B cell (primary cell): Measurements from ENCODE around the gene PPP1R13B. TPM values are rescaled to one million over a fixed set of nuclear protein-coding genes. Genes with fewer than 3 reads are reported as not detected.

ENCODE experiments used
- ATAC-seq: fragments of 200-7000 bp; cut with Tn5 transposase; one replicate; pipeline ENCODE4 v1.10.0; 2021; ENCODE audit warnings: low read depth, mild to moderate bottlenecking, moderate number of reproducible peaks, moderate library complexity
- CTCF ChIA-PET: fragments of 350-600 bp; sonication (Branson Sonifier 250); formaldehyde crosslinking; loops from one replicate; lab custom pipeline; 2021; ENCODE audit warnings: antibody characterized with exemption, inconsistent platforms; lab: Charles Lee
- POLR2A ChIA-PET: fragments of 350-600 bp; sonication (Branson Sonifier 250); formaldehyde crosslinking; loops from one replicate; lab custom pipeline; 2021; ENCODE audit warnings: antibody characterized with exemption; lab: Charles Lee
- DNase-seq: peaks from one replicate; pipeline ENCODE4 v3.0.0; 2013
- H2AFZ ChIP-seq: 2 replicates; pipeline ENCODE4 v1.6.1; 2012; ENCODE audit warnings: mild to moderate bottlenecking, low read depth, low read length; ENCODE audit not compliant: insufficient read depth, poor library complexity, severe bottlenecking
- H3K27ac ChIP-seq, 2 donors: 1 replicate in 1 of 2; 2 replicates in 1 of 2; pipeline ENCODE4 v1.5.1; 2012 to 2013; ENCODE audit warnings: low read length in 2 of 2, mild to moderate bottlenecking in 2 of 2, moderate library complexity in 1 of 2
- H3K27me3 ChIP-seq, 4 experiments: fragments of 200-600 bp in 1 of 4; sonication (generic) in 1 of 4; replicated peaks in 1 of 4; 1 replicate in 2 of 4; 2 replicates in 2 of 4; pipeline versions ENCODE4 v1.6.1 to v1.7.0; 2013 to 2016; ENCODE audit warnings: low read length in 3 of 4, mild to moderate bottlenecking in 2 of 4, mixed read lengths in 1 of 4, moderate library complexity in 1 of 4; ENCODE audit not compliant: insufficient read depth in 4 of 4, control insufficient read depth in 3 of 4; ENCODE audit errors: control extremely low read depth in 1 of 4
- H3K36me3 ChIP-seq, 2 experiments: replicated peaks in 1 of 2; 1 replicate in 1 of 2; 2 replicates in 1 of 2; pipeline versions ENCODE4 v1.6.1 to v1.7.1; 2013; ENCODE audit warnings: low read length in 1 of 2; ENCODE audit not compliant: insufficient read depth in 2 of 2, control insufficient read depth in 1 of 2; ENCODE audit errors: control extremely low read depth in 1 of 2, extremely low read depth in 1 of 2
- H3K4me1 ChIP-seq, 2 donors: fragments of 200-600 bp in 1 of 2; sonication (generic) in 1 of 2; 1 replicate in 1 of 2; 2 replicates in 1 of 2; pipeline versions ENCODE4 v1.5.1 to v1.6.1; 2013 to 2017; ENCODE audit warnings: low read length in 2 of 2; ENCODE audit not compliant: control insufficient read depth in 2 of 2, insufficient read depth in 2 of 2
- H3K4me2 ChIP-seq: replicated peaks from 2 replicates; pipeline ENCODE3; 2012; ENCODE audit warnings: mild to moderate bottlenecking, low read depth, low read length; ENCODE audit not compliant: poor library complexity, severe bottlenecking
- H3K4me3 ChIP-seq, 5 experiments: fragments of 200-600 bp in 1 of 5; sonication (generic) in 1 of 5; 1 replicate in 3 of 5; 2 replicates in 2 of 5; pipeline versions ENCODE4 v1.5.1 to v1.7.0; 2011 to 2016; ENCODE audit warnings: low read length in 4 of 5, mild to moderate bottlenecking in 4 of 5, low read depth in 2 of 5, control low read depth in 1 of 5, moderate library complexity in 1 of 5; ENCODE audit not compliant: insufficient read depth in 1 of 5; ENCODE audit errors: control extremely low read depth in 1 of 5, extremely low read depth in 1 of 5
- H3K79me2 ChIP-seq: fragments of 200-600 bp; sonication (generic); one replicate; pipeline ENCODE4 v1.6.0; 2016; ENCODE audit warnings: low read length; ENCODE audit not compliant: control insufficient read depth, insufficient read depth
- H3K9ac ChIP-seq: fragments of 200-600 bp; sonication (generic); 2 replicates; pipeline ENCODE4 v1.6.1; 2017; ENCODE audit warnings: mild to moderate bottlenecking, low read length, moderate library complexity
- H3K9me3 ChIP-seq, 3 donors: one replicate each; pipeline versions ENCODE4 v1.6.1 to v1.7.1; 2013; ENCODE audit warnings: low read length in 2 of 3; ENCODE audit not compliant: control insufficient read depth in 2 of 3, insufficient read depth in 1 of 3; ENCODE audit errors: control extremely low read depth in 1 of 3
- H4K20me1 ChIP-seq: 2 replicates; pipeline ENCODE4 v1.6.0; 2012; ENCODE audit warnings: mild to moderate bottlenecking, low read length; ENCODE audit not compliant: insufficient read depth, control insufficient read depth, poor library complexity, severe bottlenecking
- H3K27ac Mint-ChIP-seq: one replicate; pipeline ENCODE4 v1.8.0; 2021; ENCODE audit warnings: mixed read lengths
- H3K27me3 Mint-ChIP-seq: one replicate; pipeline ENCODE4 v1.8.0; 2021; ENCODE audit warnings: mixed read lengths
- H3K4me1 Mint-ChIP-seq: one replicate; pipeline ENCODE4 v1.8.0; 2021; ENCODE audit warnings: mixed read lengths
- H3K4me3 Mint-ChIP-seq: one replicate; pipeline ENCODE4 v1.8.0; 2021; ENCODE audit warnings: mixed read lengths
- H3K9me3 Mint-ChIP-seq: one replicate; pipeline ENCODE4 v1.8.0; 2022; ENCODE audit warnings: mixed read lengths; ENCODE audit not compliant: insufficient read depth
- EZH2 ChIP-seq: IDR thresholded peaks from 2 replicates; pipeline ENCODE4 v1.6.1; 2012; ENCODE audit warnings: borderline replicate concordance, low read depth, mild to moderate bottlenecking, moderate library complexity, low read length; ENCODE audit not compliant: insufficient read depth, poor library complexity, severe bottlenecking
- WGBS: methylation state at CpG from one replicate; pipeline ENCODE4 v1.1.5; 2013; ENCODE audit warnings: missing lambda C conversion rate; ENCODE audit not compliant: insufficient coverage; 5-methylcytosine and 5-hydroxymethylcytosine counted together
- intact Hi-C: fragments of 100-400 bp; cut with micrococcal nuclease; formaldehyde crosslinking; loops from one replicate; pipeline ENCODE4 v1.10.0; 2022
- polyA plus RNA-seq: library from polyadenylated mRNA; depleted of rRNA; stranded (reverse); fragments of >200 nt; gene quantifications from 2 replicates; pipeline ENCODE4 v1.2.3, GENCODE V29; 2012
- total RNA-seq, 2 donors: library from RNA; stranded (reverse); fragments of 120-200 nt in 1 of 2; gene quantifications; 1 replicate in 1 of 2; 2 replicates in 1 of 2; pipeline versions ENCODE4 v1.2.3 to v1.2.4, GENCODE V29; 2013 to 2022
- TF ChIP-seq, protein P1 (sequence below): fragments of 200-600 bp; IDR thresholded peaks from one replicate; pipeline ENCODE4 v1.8.0; 2022; ENCODE audit warnings: antibody characterized with exemption, mild to moderate bottlenecking

The PPP1R13B gene
- total and polyA plus RNA-seq, 2 donors (not counting 1 experiment from before 2014, with no cell fraction given) = 10.1 to 27.7 TPM

GRCh38 chr14:103685276-103686211 lies 161.8 kb downstream of the PPP1R13B start:
- Mint-ChIP-seq H3K27ac (no peak overlapping the region), H3K9me3 (no peaks in the 10 kb centered on the region), H3K27me3 (no peaks in the 10 kb centered on the region), H3K4me3 (no peak overlapping the region), H3K4me1 (peaks cover 21% of the 10 kb centered on the region)
- no peak for TF ChIP-seq EZH2
- TF ChIP-seq, protein P1, sequence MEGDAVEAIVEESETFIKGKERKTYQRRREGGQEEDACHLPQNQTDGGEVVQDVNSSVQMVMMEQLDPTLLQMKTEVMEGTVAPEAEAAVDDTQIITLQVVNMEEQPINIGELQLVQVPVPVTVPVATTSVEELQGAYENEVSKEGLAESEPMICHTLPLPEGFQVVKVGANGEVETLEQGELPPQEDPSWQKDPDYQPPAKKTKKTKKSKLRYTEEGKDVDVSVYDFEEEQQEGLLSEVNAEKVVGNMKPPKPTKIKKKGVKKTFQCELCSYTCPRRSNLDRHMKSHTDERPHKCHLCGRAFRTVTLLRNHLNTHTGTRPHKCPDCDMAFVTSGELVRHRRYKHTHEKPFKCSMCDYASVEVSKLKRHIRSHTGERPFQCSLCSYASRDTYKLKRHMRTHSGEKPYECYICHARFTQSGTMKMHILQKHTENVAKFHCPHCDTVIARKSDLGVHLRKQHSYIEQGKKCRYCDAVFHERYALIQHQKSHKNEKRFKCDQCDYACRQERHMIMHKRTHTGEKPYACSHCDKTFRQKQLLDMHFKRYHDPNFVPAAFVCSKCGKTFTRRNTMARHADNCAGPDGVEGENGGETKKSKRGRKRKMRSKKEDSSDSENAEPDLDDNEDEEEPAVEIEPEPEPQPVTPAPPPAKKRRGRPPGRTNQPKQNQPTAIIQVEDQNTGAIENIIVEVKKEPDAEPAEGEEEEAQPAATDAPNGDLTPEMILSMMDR = no peak
- no peak overlapping the region for H3K4me2 ChIP-seq
- no peaks in the 10 kb centered on the region for H3K27me3 ChIP-seq
- CTCF ChIA-PET = no interaction called here
- peaks cover 19% of the 10 kb centered on the region for H4K20me1 ChIP-seq
- no peak overlapping the region for H2AFZ ChIP-seq
- H3K9me3 ChIP-seq = no peaks in the 10 kb centered on the region
- H3K4me1 ChIP-seq = peaks cover 22 to 24% of the 10 kb centered on the region in 2 donors
- DNase-seq = no peak
- H3K9ac ChIP-seq = no peak overlapping the region
- intact Hi-C loops = no loop called here
- POLR2A ChIA-PET = no interaction called here
- H3K79me2 ChIP-seq = peaks cover 43% of the 10 kb centered on the region
- 94% methylated on average over 15 of the region's 23 CpGs for WGBS
- no peak overlapping the region for H3K4me3 ChIP-seq
- ATAC-seq = no peak
- H3K27ac ChIP-seq = no peak overlapping the region
- peaks cover 6 to 69% of the 10 kb centered on the region in 2 experiments for H3K36me3 ChIP-seq

- H3K4me3 Mint-ChIP-seq = no peak overlapping the region
- Histone ChIP-seq H3K4me3 (no peak overlapping the region), H3K9ac (no peak overlapping the region), H3K27ac (no peak overlapping the region), H3K4me1 (peaks cover 16 to 18% of the 10 kb centered on the region in 2 donors), H3K4me2 (no peak overlapping the region), H3K79me2 (peaks cover 44% of the 10 kb centered on the region), H4K20me1 (peaks cover 14% of the 10 kb centered on the region), H3K9me3 (no peaks in the 10 kb centered on the region), H3K36me3 (peaks cover 8 to 76% of the 10 kb centered on the region in 2 experiments), H2AFZ (no peak overlapping the region), H3K27me3 (no peaks in the 10 kb centered on the region)
- no peak overlapping the region for H3K27ac Mint-ChIP-seq
- DNase-seq = no peak
- WGBS = 98% methylated on average over 12 of the region's 15 CpGs
- no peaks in the 10 kb centered on the region for H3K27me3 Mint-ChIP-seq
- TF ChIP-seq, protein P1 = no peak
- TF ChIP-seq EZH2 = no peak
- no peaks in the 10 kb centered on the region for H3K9me3 Mint-ChIP-seq
- POLR2A ChIA-PET = no interaction called here
- CTCF ChIA-PET = no interaction called here
- intact Hi-C loops = no loop called here
- peaks cover 15% of the 10 kb centered on the region for H3K4me1 Mint-ChIP-seq
- no peak for ATAC-seq
These were observed 162.5 kb downstream of the PPP1R13B start for GRCh38 chr14:103684871-103685270.
